Breast epithelium (tissue), 4 donors: ENCODE measurements around the gene ANGPT4. TPM values are rescaled to one million over a fixed set of nuclear protein-coding genes. Genes with fewer than 3 reads are reported as not detected.

Experiments used
- DNase-seq, 2 donors: peaks; one replicate each; pipeline ENCODE4 v3.0.0-alpha.2; 2019; ENCODE audit warnings: low spot score in 2 of 2
- H3K27ac ChIP-seq, 2 donors: fragments of 200-600 bp; sonication (generic) in 1 of 2; one replicate each; pipeline ENCODE4 v1.5.1; 2016 to 2019; ENCODE audit warnings: mild to moderate bottlenecking in 1 of 2
- H3K27me3 ChIP-seq, 2 donors: fragments of 200-600 bp; sonication (generic) in 1 of 2; one replicate each; pipeline versions ENCODE4 v1.5.1 to v1.6.0; 2017 to 2019; ENCODE audit warnings: control low read depth in 1 of 2, mild to moderate bottlenecking in 1 of 2
- H3K36me3 ChIP-seq: fragments of 200-600 bp; one replicate; pipeline ENCODE4 v1.5.1; 2019
- H3K4me1 ChIP-seq, 2 donors: fragments of 200-600 bp; sonication (generic); one replicate each; pipeline ENCODE4 v1.5.1; 2016 to 2019; ENCODE audit warnings: control low read depth in 1 of 2
- H3K4me3 ChIP-seq, 3 donors: fragments of 200-600 bp; sonication (generic); 1 replicate in 2 of 3; 2 replicates in 1 of 3; pipeline ENCODE4 v1.5.1; 2016 to 2019; ENCODE audit warnings: mild to moderate bottlenecking in 3 of 3, moderate library complexity in 2 of 3
- H3K9me3 ChIP-seq, 2 donors: fragments of 200-600 bp; sonication (generic) in 1 of 2; one replicate each; pipeline ENCODE4 v1.5.1; 2016 to 2019; ENCODE audit warnings: control low read depth in 1 of 2
- CTCF ChIP-seq, 3 donors: fragments of 450-650 bp; IDR thresholded peaks; one replicate each; pipeline ENCODE4 v1.5.1; 2016 to 2017; ENCODE audit warnings: antibody characterized with exemption in 3 of 3, mild to moderate bottlenecking in 3 of 3, moderate library complexity in 3 of 3
- POLR2A ChIP-seq: fragments of 450-650 bp; IDR thresholded peaks from one replicate; pipeline ENCODE4 v1.6.1; 2016; ENCODE audit warnings: antibody characterized with exemption, mild to moderate bottlenecking, moderate library complexity
- POLR2AphosphoS5 ChIP-seq, 3 donors: sonication (generic); formaldehyde crosslinking; IDR thresholded peaks; one replicate each; pipeline ENCODE4 v1.6.1; 2017; ENCODE audit warnings: antibody characterized with exemption in 3 of 3
- intact Hi-C: fragments of 100-400 bp; cut with DNase I; formaldehyde crosslinking; loops from one replicate; pipeline ENCODE4 v1.15.1; 2023; ENCODE audit warnings: low total_unique reads
- total RNA-seq, 3 donors: library from RNA; depleted of rRNA; stranded (reverse); fragments of >200 nt; gene quantifications; one replicate each; pipeline ENCODE4 v1.1.0, GENCODE V29; 2016

The ANGPT4 gene
- total RNA-seq, 3 donors from 2014 or later, result 0.66 to 18.4 (median 1.0) TPM

- Histone ChIP-seq H3K4me3 (no peak overlapping the region), H3K4me1 (no peaks in the 10 kb centered on the region), H3K36me3 (no peaks in the 10 kb centered on the region), H3K9me3 (no peaks in the 10 kb centered on the region), H3K27ac (no peak overlapping the region), H3K27me3 (no peaks in the 10 kb centered on the region)
- intact Hi-C loops, result no loop called here
- TF ChIP-seq POLR2A, result no peak
- no peak for TF ChIP-seq POLR2AphosphoS5 (IDR thresholded peaks at IDR 0.05)
- TF ChIP-seq CTCF (IDR thresholded peaks at IDR 0.05), result no peak
- no peak for DNase-seq
These were observed 94.4 kb downstream of the ANGPT4 start for GRCh38 chr20:821731-822065.

GRCh38 chr20:821046-821730, 94.9 kb downstream of the ANGPT4 start:
- DNase-seq, result no peak
- H3K9me3 ChIP-seq, result no peaks in the 10 kb centered on the region
- intact Hi-C loops, result no loop called here
- H3K4me3 ChIP-seq, result no peak overlapping the region
- no peaks in the 10 kb centered on the region for H3K36me3 ChIP-seq
- no peak overlapping the region for H3K27ac ChIP-seq
- H3K4me1 ChIP-seq, result no peaks in the 10 kb centered on the region
- H3K27me3 ChIP-seq, result no peaks in the 10 kb centered on the region
- TF ChIP-seq POLR2AphosphoS5 (IDR thresholded peaks at IDR 0.05), result no peak
- no peak for TF ChIP-seq CTCF (IDR thresholded peaks at IDR 0.05)
- no peak for TF ChIP-seq POLR2A

DNA sequence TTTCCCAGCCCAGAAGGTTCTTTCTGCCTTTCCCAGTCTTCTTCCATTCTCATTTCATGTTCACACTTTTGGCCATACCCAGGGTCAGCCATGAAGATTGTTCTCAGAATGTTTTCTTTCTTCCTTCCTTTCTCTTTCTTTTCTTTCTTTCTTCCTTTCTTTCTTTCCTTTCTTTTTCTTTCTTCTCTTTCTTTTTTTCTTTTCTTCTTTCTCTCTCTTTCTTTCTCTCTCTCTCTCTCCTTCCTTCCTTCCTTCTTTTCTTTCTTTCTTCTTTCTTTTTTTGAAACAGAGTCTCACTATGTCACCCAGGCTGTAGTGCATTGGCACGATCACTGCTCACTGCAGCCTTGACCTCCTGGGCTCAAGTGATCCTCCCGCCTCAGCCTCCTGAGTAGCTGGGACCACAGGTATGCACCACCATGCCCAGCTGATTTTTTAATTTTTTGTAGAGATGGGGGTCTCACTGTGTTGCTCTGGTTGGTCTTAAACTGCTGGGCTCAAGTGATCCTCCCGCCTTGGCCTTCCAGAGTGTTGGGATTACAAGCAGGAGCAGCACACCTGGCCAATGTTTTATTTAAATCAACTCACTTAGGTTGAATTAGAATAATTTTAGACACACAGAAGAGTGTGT, 95.7 kb downstream of the ANGPT4 start:
- Histone ChIP-seq H3K4me3 (no peak overlapping the region), H3K4me1 (no peaks in the 10 kb centered on the region), H3K36me3 (no peaks in the 10 kb centered on the region), H3K9me3 (no peaks in the 10 kb centered on the region), H3K27me3 (no peaks in the 10 kb centered on the region), H3K27ac (no peak overlapping the region)
- TF ChIP-seq POLR2A, result no peak
- TF ChIP-seq CTCF (IDR thresholded peaks at IDR 0.05), result no peak
- intact Hi-C loops, result no loop called here
- DNase-seq, result no peak

Other genes starting within 250 kb of the ANGPT4 start
- gene SCRT2, start 240.5 kb downstream of the ANGPT4 start, total RNA-seq, result not detected
- 1 to 10 TPM in 2 of 3 donors, under 1 TPM in 1; 0.16 to 7.2 (median 4.1) TPM for gene SLC52A3, start 147.8 kb downstream of the ANGPT4 start, total RNA-seq
- 10 to 100 TPM in 1 of 3 donors, 1 to 10 TPM in 2; 4.0 to 18.9 (median 8.2) TPM for gene FAM110A, start 82.6 kb downstream of the ANGPT4 start, total RNA-seq
- not detected for gene RSPO4, start 86.0 kb upstream of the ANGPT4 start, total RNA-seq
- 10 to 100 TPM; 71.7 to 98.4 (median 75.1) TPM for gene PSMF1, start 202.3 kb upstream of the ANGPT4 start, total RNA-seq